Mesenchymal stem cell (in vitro differentiated cells and primary cell): ENCODE results near the gene MEX3C. TPM values are rescaled to one million over a fixed set of nuclear protein-coding genes. Genes with fewer than 3 reads are reported as not detected.

Experiments
- DNase-seq: peaks from one replicate; pipeline ENCODE4 v3.0.0-alpha.2; 2013
- H2AFZ ChIP-seq: one replicate; pipeline ENCODE4 v1.6.1; 2013; ENCODE audit warnings: low read depth, mild to moderate bottlenecking, control low read depth, inconsistent platforms, low read length, moderate library complexity
- H2AK5ac ChIP-seq: 2 replicates; pipeline ENCODE4 v1.6.1; 2013; ENCODE audit warnings: low read length, moderate library complexity, mild to moderate bottlenecking, inconsistent platforms; ENCODE audit not compliant: severe bottlenecking
- H2BK120ac ChIP-seq: one replicate; pipeline ENCODE4 v1.6.1; 2013; ENCODE audit warnings: low read depth, mild to moderate bottlenecking, inconsistent platforms, low read length, moderate library complexity
- H2BK12ac ChIP-seq, 2 experiments: one replicate each; pipeline ENCODE4 v1.6.1; 2013; ENCODE audit warnings: inconsistent platforms in 2 of 2, low read length in 2 of 2, mild to moderate bottlenecking in 2 of 2, moderate library complexity in 2 of 2, control low read depth in 1 of 2
- H2BK15ac ChIP-seq: one replicate; pipeline ENCODE4 v1.6.1; 2013; ENCODE audit warnings: mild to moderate bottlenecking, low read depth, inconsistent platforms; ENCODE audit not compliant: poor library complexity, severe bottlenecking
- H2BK5ac ChIP-seq: 2 replicates; pipeline ENCODE4 v1.6.1; 2013; ENCODE audit warnings: low read depth, mild to moderate bottlenecking, low read length, control low read depth, inconsistent platforms; ENCODE audit not compliant: poor library complexity, severe bottlenecking
- H3K14ac ChIP-seq, 2 experiments: one replicate each; pipeline ENCODE4 v1.6.1; 2013; ENCODE audit warnings: inconsistent platforms in 2 of 2, low read length in 2 of 2, control low read depth in 1 of 2, mild to moderate bottlenecking in 1 of 2, moderate library complexity in 1 of 2
- H3K18ac ChIP-seq, 2 experiments: one replicate each; pipeline ENCODE4 v1.6.1; 2013; ENCODE audit warnings: inconsistent platforms in 2 of 2, low read length in 2 of 2, control low read depth in 1 of 2, low read depth in 1 of 2, mild to moderate bottlenecking in 1 of 2
- H3K23ac ChIP-seq, 2 experiments: one replicate each; pipeline ENCODE4 v1.6.1; 2013; ENCODE audit warnings: inconsistent platforms in 2 of 2, low read length in 2 of 2, mild to moderate bottlenecking in 2 of 2, moderate library complexity in 2 of 2, control low read depth in 1 of 2
- H3K27ac ChIP-seq: 2 replicates; pipeline ENCODE4 v1.5.1; 2013; ENCODE audit warnings: mild to moderate bottlenecking, moderate library complexity, low read length, control low read depth, inconsistent platforms; ENCODE audit not compliant: poor library complexity, severe bottlenecking
- H3K27me3 ChIP-seq, 2 experiments: 2 replicates each; pipeline versions ENCODE4 v1.6.1 to v1.7.0; 2013; ENCODE audit warnings: low read length in 2 of 2, mild to moderate bottlenecking in 2 of 2, moderate library complexity in 2 of 2, control low read depth in 1 of 2, inconsistent platforms in 1 of 2; ENCODE audit not compliant: control insufficient read depth in 1 of 2, insufficient read depth in 1 of 2
- H3K36me3 ChIP-seq, 2 experiments: 2 replicates each; pipeline versions ENCODE4 v1.6.1 to v1.7.0; 2013; ENCODE audit warnings: low read length in 2 of 2, control low read depth in 1 of 2, inconsistent platforms in 1 of 2, low read depth in 1 of 2, mild to moderate bottlenecking in 1 of 2; ENCODE audit not compliant: insufficient read depth in 2 of 2, control insufficient read depth in 1 of 2
- H3K4ac ChIP-seq, 2 experiments: one replicate each; pipeline ENCODE4 v1.6.1; 2013; ENCODE audit warnings: inconsistent platforms in 2 of 2, low read length in 2 of 2, mild to moderate bottlenecking in 2 of 2, moderate library complexity in 2 of 2, control low read depth in 1 of 2, low read depth in 1 of 2
- H3K4me1 ChIP-seq: 2 replicates; pipeline ENCODE4 v1.6.1; 2013; ENCODE audit warnings: low read depth, low read length, control low read depth; ENCODE audit not compliant: control insufficient read depth, insufficient read depth
- H3K4me2 ChIP-seq: 2 replicates; pipeline ENCODE4 v1.6.1; 2013; ENCODE audit warnings: low read length, mild to moderate bottlenecking, inconsistent platforms; ENCODE audit not compliant: poor library complexity, severe bottlenecking
- H3K4me3 ChIP-seq, 2 experiments: 2 replicates each; pipeline versions ENCODE4 v1.5.1 to v1.7.0; 2013; ENCODE audit warnings: low read length in 2 of 2, mild to moderate bottlenecking in 2 of 2, control low read depth in 1 of 2, low read depth in 1 of 2; ENCODE audit not compliant: insufficient read depth in 1 of 2
- H3K79me1 ChIP-seq: replicated peaks from 2 replicates; pipeline ENCODE4 v1.6.1; 2013; ENCODE audit warnings: mild to moderate bottlenecking, control low read depth, low read length, inconsistent platforms; ENCODE audit not compliant: poor library complexity, severe bottlenecking
- H3K9ac ChIP-seq: 2 replicates; pipeline ENCODE4 v1.7.0; 2013; ENCODE audit warnings: mild to moderate bottlenecking, low read length, moderate library complexity
- H3K9me3 ChIP-seq: 2 replicates; pipeline ENCODE4 v1.7.0; 2013; ENCODE audit warnings: mild to moderate bottlenecking, low read length; ENCODE audit not compliant: control insufficient read depth
- H4K8ac ChIP-seq: one replicate; pipeline ENCODE4 v1.6.1; 2013; ENCODE audit warnings: inconsistent platforms, mild to moderate bottlenecking, low read length, moderate library complexity
- H4K91ac ChIP-seq: one replicate; pipeline ENCODE4 v1.6.1; 2013; ENCODE audit warnings: mild to moderate bottlenecking, low read length, inconsistent platforms
- WGBS: methylation state at CpG from one replicate; pipeline ENCODE4 v1.1.7; 2013; ENCODE audit warnings: mixed read lengths; 5-methylcytosine and 5-hydroxymethylcytosine counted together
- polyA plus RNA-seq, 2 experiments: library from polyadenylated mRNA; stranded (reverse); fragments of 200-250 nt; gene quantifications; one replicate each; pipeline ENCODE4 v1.2.3, GENCODE V29; 2013

MEX3C gene
- polyA plus RNA-seq (2013, experiment 1 of 2), result 55.3 TPM
- polyA plus RNA-seq (2013, experiment 2 of 2), result 57.2 TPM

GRCh38 chr18:51197661-51198424 lies at the start of gene MEX3C:
TSS of gene MEX3C (minus strand) at chr18:51197681. CDS start at chr18:51197320, 361 bp downstream.
- peak within 1 kb of the TSS; percentile 96 to 99 for H3K23ac ChIP-seq
- H3K9ac ChIP-seq, result peak within 1 kb of the TSS; percentile 94
- H2AK5ac ChIP-seq, result peak within 1 kb of the TSS; percentile 63
- peak within 1 kb of the TSS; percentile 71 for H2AFZ ChIP-seq
- H4K91ac ChIP-seq, result peak within 1 kb of the TSS; percentile 96
- peak within 1 kb of the TSS; percentile 98 to 99 for H3K18ac ChIP-seq
- H3K4me3 ChIP-seq, result peak within 1 kb of the TSS; percentile 96 to 99
- peak within 1 kb of the TSS; percentile 92 to 99 for H3K14ac ChIP-seq
- peak within 1 kb of the TSS; percentile 94 for H2BK5ac ChIP-seq
- WGBS, result 0% methylated on average over 40 of the region's 51 CpGs
- H3K4me2 ChIP-seq, result peak within 1 kb of the TSS; percentile 65
- H2BK12ac ChIP-seq, result peak within 1 kb of the TSS in 1 of 2 experiments; percentile 42
- H3K4me1 ChIP-seq, result peaks cover 1% of the 10 kb centered on the region
- DNase-seq, result peak; percentile 99
- peak within 1 kb of the TSS; percentile 92 for H3K27ac ChIP-seq
- no peaks in the 10 kb centered on the region for H3K36me3 ChIP-seq
- no peaks in the 10 kb centered on the region for H3K27me3 ChIP-seq
- peak within 1 kb of the TSS; percentile 56 to 89 for H3K4ac ChIP-seq
- H3K79me1 ChIP-seq, result no peaks in the 10 kb centered on the region
- H2BK120ac ChIP-seq, result peak within 1 kb of the TSS; percentile 97
- no peaks in the 10 kb centered on the region for H3K9me3 ChIP-seq
- H2BK15ac ChIP-seq, result peak within 1 kb of the TSS; percentile 99
- peak within 1 kb of the TSS; percentile 95 for H4K8ac ChIP-seq

GRCh38 chr18:51241226-51241625 lies 43.7 kb upstream of the MEX3C start:
- Histone ChIP-seq H3K9me3 (no peaks in the 10 kb centered on the region), H4K91ac (no peak overlapping the region), H3K18ac (no peak overlapping the region), H2BK120ac (no peak overlapping the region), H3K79me1 (no peaks in the 10 kb centered on the region), H2AFZ (no peak overlapping the region), H3K36me3 (no peaks in the 10 kb centered on the region), H2AK5ac (no peak overlapping the region), H2BK5ac (no peak overlapping the region), H3K23ac (no peak overlapping the region), H3K14ac (no peak overlapping the region), H3K27ac (no peak overlapping the region), H3K9ac (no peak overlapping the region), H3K27me3 (no peaks in the 10 kb centered on the region), H3K4me3 (no peak overlapping the region), H4K8ac (no peak overlapping the region), H3K4ac (no peak overlapping the region), H3K4me1 (no peaks in the 10 kb centered on the region), H3K4me2 (no peak overlapping the region), H2BK12ac (no peak overlapping the region), H2BK15ac (no peak overlapping the region)
- 30% methylated on average over 3 of the region's 3 CpGs for WGBS
- no peak for DNase-seq

- Histone ChIP-seq H3K14ac (no peak overlapping the region), H3K4me3 (no peak overlapping the region), H2BK12ac (no peak overlapping the region), H3K9ac (no peak overlapping the region), H2BK120ac (no peak overlapping the region), H3K4me2 (no peak overlapping the region), H2BK5ac (no peak overlapping the region), H2AFZ (no peak overlapping the region), H3K36me3 (no peaks in the 10 kb centered on the region), H4K8ac (no peak overlapping the region), H3K27ac (no peak overlapping the region), H3K9me3 (no peaks in the 10 kb centered on the region), H3K27me3 (no peaks in the 10 kb centered on the region), H3K4me1 (peaks cover 2% of the 10 kb centered on the region), H4K91ac (no peak overlapping the region), H3K23ac (no peak overlapping the region), H2BK15ac (no peak overlapping the region), H3K18ac (no peak overlapping the region), H2AK5ac (no peak overlapping the region), H3K79me1 (no peaks in the 10 kb centered on the region), H3K4ac (no peak overlapping the region)
- DNase-seq, result peak; percentile 65
- WGBS, result 0% methylated on average over 1 of the region's 2 CpGs
These were observed 38.7 kb upstream of the MEX3C start for GRCh38 chr18:51236225-51236624.

DNA sequence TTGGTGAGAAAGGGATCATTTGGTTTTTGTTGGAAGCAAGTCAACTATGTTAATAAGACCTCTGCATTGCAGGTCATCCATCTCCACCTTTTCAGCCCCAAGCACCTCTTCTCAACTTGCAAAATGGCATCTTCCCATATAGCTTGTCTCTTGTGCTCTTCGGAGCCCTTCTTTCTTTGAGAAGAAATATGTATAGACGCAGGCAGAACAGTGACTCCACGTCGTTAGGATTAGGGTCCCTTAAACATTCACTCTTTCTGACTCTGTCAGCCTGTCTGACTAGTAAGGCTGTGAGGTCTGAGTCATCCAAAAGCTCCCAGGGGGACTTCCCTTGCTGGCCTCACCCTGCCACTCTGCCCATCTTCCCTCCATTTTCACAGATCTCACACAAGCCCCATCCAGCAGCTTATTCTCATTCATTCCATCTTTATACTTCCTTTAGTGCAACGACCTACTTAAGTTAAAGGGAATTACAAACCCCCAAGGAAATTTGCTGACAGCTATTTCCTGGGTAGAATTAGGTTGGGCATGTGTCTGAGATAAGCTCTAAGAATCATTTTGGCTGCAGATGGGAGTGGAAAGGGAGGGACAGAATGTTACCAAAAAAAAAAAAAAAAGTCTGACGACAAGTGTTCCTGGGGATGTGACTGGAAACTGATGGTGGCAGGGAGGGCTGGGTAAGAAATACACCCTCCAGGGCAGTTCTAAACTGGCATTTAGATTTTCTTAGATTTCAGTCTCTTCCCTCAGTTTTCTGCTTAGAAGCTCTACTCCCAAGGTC lies 37.7 kb upstream of the MEX3C start:
- no peak overlapping the region for H3K27ac ChIP-seq
- H3K4me3 ChIP-seq, result no peak overlapping the region
- H4K8ac ChIP-seq, result no peak overlapping the region
- no peak overlapping the region for H3K18ac ChIP-seq
- peak; percentile 38 for DNase-seq
- 43% methylated on average over 5 of the region's 6 CpGs for WGBS
- H3K36me3 ChIP-seq, result no peaks in the 10 kb centered on the region
- no peak overlapping the region for H4K91ac ChIP-seq
- H2BK15ac ChIP-seq, result no peak overlapping the region
- H3K23ac ChIP-seq, result no peak overlapping the region
- no peak overlapping the region for H2AK5ac ChIP-seq
- H3K9me3 ChIP-seq, result no peaks in the 10 kb centered on the region
- no peaks in the 10 kb centered on the region for H3K79me1 ChIP-seq
- H3K9ac ChIP-seq, result no peak overlapping the region
- no peak overlapping the region for H2BK5ac ChIP-seq
- H3K14ac ChIP-seq, result no peak overlapping the region
- no peaks in the 10 kb centered on the region for H3K27me3 ChIP-seq
- no peak overlapping the region for H2BK120ac ChIP-seq
- H3K4me1 ChIP-seq, result peaks cover 2% of the 10 kb centered on the region
- no peak overlapping the region for H2AFZ ChIP-seq
- no peak overlapping the region for H3K4ac ChIP-seq
- H2BK12ac ChIP-seq, result no peak overlapping the region
- H3K4me2 ChIP-seq, result no peak overlapping the region
